HG02798 (cell line): ENCODE data around the gene MEX3B.

Experiments used
- ATAC-seq: cut with Tn5 transposase; IDR thresholded peaks from one replicate; pipeline ENCODE4 v1.9.1; 2021; ENCODE audit warnings: mild to moderate bottlenecking; ENCODE audit not compliant: unreplicated experiment, poor library complexity

MEX3B gene

GRCh38 chr15:82045892-82046665 is at the start of gene MEX3B:
MEX3B (minus strand) TSS chr15:82046018; CDS start chr15:82045705, 313 bp downstream.
- peak; percentile 79 for ATAC-seq

- no peak for ATAC-seq
These were observed 48.0 kb upstream of the MEX3B start for GRCh38 chr15:82093774-82094211.

GRCh38 chr15:82093325-82093724 is 47.5 kb upstream of the MEX3B start:
- no peak for ATAC-seq

- no peak for ATAC-seq
These were observed 45.9 kb upstream of the MEX3B start for GRCh38 chr15:82091636-82092140.

DNA sequence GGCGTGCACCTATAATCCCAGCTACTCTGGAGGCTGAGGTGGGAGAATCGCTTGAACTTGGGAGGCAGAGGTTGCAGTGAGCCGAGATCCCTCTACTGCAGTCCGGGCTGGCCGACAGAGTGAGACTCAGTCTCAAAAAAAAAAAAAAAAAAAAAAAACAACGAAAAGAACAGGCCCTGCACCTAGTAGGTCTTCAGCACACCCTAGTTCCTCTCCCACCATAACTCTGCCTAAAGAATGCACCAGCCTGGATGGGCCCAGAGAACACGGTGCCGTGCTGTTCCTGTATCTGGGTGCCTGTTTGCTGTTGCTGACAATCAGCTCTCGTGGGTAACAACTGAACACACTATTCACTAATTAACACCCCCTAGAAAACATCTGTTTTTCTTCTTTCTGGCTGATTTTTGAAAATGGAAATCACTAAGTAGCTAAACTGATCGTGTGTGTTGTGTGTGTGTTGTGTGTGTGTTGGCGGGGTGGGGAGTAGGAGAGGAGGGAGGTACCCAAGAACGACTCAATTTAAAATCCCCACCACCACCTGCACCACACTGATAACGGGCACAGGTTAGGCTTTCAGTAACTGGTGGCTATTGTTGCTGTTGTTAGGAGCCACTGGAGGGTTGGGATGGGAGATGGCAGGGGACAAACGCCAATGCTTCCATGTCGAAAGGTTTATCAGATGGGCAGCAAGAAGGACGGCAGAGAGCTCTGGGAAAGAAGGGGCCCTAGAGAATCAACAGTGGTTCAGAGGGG is 40.6 kb upstream of the MEX3B start:
- no peak for ATAC-seq

- ATAC-seq: peak; percentile 63
These were observed 36.3 kb upstream of the MEX3B start for GRCh38 chr15:82081914-82082762.

GRCh38 chr15:82080774-82081173 is 35.0 kb upstream of the MEX3B start:
- ATAC-seq: no peak

- ATAC-seq: no peak
These were observed 33.9 kb upstream of the MEX3B start for GRCh38 chr15:82079736-82080135.

- ATAC-seq: no peak
These were observed 28.8 kb upstream of the MEX3B start for GRCh38 chr15:82074610-82075009.

DNA sequence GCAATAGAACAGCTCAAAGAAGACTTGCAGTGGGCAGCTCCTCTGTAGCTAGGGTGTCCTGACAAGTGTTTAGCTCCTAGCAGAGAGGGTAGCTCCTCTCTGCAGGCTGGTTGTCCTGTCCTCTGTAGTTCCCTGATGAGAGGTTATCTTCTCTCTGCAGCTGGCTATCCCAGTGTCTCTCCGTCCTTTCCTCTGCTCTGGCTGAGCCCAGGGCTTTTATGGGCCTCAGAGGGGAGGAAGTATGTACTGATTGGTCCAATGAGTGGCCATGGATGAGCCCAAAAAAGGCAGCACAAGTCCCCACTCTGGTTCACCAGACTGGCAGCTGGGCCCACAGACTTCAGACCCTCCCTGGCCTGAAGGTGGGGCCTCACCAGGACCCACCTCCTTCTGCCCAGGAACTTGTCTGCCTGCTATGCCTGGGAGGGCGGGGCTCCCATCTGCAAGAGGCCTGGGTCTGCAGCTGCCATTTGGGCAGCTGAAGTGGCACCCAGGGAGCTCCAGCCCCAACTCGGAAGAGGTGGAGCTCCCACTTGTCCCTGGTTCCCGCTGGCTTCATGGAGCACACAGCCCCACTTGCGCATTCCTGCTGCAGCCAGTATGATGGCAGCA is 27.2 kb upstream of the MEX3B start:
- ATAC-seq: no peak

- ATAC-seq: no peak
These were observed 20.6 kb upstream of the MEX3B start for GRCh38 chr15:82066455-82066854.

DNA sequence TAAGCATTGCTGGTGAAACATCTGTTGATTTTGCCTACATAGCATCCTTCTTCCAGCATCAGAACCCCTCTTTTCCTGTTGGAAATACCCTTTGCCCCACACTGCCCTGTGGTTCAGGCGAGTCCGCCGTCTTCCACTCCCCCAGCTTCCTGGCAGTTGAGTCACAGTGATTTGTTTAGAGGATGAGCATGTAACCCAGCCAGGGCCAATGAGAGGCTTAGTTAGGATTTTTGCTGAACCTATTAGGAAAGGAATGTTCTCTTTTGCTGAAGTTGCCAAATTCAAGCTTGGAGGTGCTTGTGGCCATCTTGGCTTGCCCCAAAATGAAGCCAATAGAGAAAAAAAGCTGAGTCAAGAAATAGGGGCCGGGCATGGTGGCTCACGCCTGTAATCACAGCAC is 19.0 kb upstream of the MEX3B start:
- no peak for ATAC-seq

DNA sequence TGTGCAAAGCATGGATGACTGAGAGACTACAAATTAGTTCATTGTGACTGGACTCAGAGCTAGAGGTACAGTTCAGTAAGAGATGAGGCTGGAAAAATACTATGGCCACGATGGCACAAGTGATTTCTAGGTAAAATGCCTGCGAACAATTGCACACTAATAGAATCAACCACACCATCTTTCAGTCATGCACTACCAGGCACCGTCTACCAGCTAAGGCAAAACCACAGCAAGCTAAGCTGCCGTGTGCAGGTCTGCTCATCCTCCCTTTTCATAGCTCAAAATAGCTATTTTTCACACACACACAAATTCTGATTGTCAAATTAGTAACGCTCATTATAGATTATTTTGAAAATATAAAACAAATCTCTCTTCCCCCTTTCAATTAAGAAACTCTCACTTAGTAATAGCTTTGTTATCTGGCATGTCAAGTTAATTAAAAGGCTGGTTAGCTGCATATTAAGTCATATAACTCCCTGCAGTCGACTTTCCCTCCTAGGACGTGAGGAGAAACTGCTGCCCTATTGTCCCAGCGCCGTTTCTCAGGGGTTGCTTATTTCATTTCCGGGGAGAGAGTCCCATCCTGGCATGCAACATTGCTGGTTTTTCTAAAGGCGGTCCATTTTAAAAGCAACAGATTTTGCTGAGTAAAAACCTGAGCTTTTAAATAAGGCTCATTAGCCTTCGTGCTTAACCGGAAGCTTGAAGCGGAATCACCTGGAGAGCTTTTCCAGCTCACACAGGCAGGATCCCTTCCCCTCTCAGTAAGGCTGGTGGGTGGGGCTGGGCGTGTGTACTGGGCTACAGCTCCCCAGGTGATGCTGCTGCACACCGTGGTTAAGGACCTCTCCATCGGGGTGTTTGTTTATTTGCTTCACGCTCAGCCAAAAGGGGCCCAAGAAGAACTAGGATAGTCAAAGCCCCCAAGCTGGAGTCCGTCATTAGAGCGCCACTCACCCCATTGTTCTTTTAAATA is 16.9 kb upstream of the MEX3B start:
- no peak for ATAC-seq

DNA sequence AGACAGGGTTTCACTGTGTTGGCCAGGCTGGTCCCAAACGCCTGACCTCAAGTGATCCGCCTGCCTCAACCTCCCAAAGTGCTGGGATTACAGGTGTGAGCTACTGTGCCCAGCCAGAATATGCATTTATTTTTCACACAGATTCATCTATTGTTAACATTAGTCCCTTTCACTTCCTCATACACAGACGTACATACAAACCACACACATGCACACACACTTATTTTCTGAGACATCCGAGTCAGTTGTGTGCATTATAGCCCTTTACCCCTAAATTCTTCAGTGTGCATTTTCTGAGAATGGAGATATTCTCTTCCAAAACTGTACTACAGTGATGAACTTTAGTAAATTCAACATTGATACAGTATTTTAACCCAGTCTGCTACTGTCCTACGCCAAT is 15.0 kb upstream of the MEX3B start:
- no peak for ATAC-seq

- ATAC-seq: no peak
These were observed 12.8 kb upstream of the MEX3B start for GRCh38 chr15:82058517-82059204.

DNA sequence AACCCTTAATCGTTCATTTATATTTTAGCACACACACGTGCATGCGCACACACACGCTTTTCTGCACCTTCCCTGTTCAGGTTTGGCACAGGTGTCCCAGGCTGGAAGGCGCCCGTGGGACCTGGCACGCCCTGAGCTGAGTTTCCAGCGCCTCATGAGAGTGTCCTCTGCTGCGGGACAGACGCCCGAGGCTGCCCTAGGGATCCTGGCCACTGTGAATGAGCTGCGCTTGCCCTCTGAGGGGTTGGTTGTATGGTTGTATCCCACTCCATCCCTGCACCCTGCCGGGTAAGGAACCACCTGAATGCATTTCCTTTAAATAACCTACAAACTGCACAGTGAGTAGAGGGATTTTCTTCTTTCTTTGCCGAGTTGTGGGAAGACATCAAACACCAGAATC is 12.2 kb upstream of the MEX3B start:
- no peak for ATAC-seq

DNA sequence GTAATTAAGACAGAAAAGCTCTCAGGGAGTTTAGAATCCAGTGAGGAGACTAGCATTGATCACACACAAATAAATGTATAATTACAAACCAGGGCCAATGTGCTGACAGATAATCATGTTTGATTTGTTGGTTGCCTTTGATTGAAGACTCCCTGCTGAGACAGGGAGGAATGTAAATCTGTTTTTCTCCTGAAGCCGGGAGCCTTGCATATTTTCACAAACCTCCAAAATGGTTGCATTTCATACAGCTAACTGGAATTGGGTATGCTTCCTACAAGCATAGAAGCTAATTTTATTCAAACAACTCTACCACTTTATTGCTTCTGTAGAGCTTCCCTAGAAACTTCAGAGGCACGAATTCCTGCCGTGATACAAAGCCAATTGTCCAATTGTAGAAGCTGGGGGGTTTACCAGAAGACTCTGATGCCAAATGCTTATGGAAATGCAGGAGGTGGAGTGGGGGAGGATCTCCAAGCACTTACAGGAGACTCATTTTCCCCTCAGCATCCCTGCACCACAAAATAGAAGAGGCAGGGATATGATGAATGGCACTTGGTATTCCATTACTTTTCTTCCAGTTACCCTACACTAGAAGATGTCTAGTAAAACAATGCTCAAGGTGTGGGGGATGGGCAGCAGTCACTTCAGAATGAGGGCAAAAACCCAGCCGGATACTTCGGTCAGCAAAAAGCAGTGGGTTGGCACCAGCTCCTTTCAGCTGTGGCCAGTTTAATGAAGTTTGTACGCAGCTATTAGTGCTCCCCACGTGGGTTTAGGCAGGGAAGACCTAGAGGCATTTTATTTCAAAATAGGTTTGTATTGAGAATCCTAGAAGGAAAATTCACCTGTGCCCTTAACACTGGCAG is 11.4 kb upstream of the MEX3B start:
- no peak for ATAC-seq

DNA sequence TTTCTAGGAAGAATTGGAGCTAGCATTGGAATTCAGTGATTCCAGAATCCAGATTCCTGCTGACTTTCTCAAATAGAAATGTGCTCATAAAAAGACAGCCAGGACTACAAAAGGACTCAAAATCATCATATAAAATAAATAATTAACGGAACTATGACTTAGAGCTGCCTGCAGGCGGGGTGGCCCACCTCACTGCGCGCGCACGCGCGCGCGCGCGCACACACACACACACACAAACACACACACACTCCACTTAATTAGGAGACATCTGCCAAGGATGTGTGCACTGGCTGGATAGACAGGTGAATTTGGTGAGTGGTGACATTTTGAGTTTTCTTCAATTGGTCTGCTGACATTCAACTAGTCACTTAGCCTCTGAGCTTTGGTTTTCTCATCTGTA is 6.9 kb upstream of the MEX3B start:
- ATAC-seq: no peak
